Fibroblast of pulmonary artery (primary cell): ENCODE data around the gene BGLAP.
A peak's percentile ranks its signal among the peaks of the same experiment; 100 is the strongest.
"Not testable (repeated sequence)": the region's sequence is repeated elsewhere in the genome, so short reads cannot be mapped to it uniquely, and the experiment has no call there.

Experiments
- DNase-seq: peaks from one replicate; pipeline ENCODE4 v3.0.0-alpha.2; 2010; ENCODE audit warnings: low read depth
- H3K4me3 ChIP-seq: replicated peaks from 2 replicates; pipeline ENCODE4 v1.5.1; 2011; ENCODE audit warnings: low read depth, mild to moderate bottlenecking, control low read depth, low read length, moderate library complexity
- TF ChIP-seq, protein P1 (sequence below): IDR thresholded peaks from 2 replicates; pipeline ENCODE4 v1.5.1; 2011; ENCODE audit warnings: mild to moderate bottlenecking, control low read depth, low read length, inconsistent platforms; ENCODE audit errors: missing control alignments

Gene BGLAP

GRCh38 chr1:156214024-156214748 lies 27.8 kb upstream of the BGLAP start:
- H3K4me3 ChIP-seq, result peak overlapping the region; percentile 77
- TF ChIP-seq, protein P1, sequence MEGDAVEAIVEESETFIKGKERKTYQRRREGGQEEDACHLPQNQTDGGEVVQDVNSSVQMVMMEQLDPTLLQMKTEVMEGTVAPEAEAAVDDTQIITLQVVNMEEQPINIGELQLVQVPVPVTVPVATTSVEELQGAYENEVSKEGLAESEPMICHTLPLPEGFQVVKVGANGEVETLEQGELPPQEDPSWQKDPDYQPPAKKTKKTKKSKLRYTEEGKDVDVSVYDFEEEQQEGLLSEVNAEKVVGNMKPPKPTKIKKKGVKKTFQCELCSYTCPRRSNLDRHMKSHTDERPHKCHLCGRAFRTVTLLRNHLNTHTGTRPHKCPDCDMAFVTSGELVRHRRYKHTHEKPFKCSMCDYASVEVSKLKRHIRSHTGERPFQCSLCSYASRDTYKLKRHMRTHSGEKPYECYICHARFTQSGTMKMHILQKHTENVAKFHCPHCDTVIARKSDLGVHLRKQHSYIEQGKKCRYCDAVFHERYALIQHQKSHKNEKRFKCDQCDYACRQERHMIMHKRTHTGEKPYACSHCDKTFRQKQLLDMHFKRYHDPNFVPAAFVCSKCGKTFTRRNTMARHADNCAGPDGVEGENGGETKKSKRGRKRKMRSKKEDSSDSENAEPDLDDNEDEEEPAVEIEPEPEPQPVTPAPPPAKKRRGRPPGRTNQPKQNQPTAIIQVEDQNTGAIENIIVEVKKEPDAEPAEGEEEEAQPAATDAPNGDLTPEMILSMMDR, result no peak

GRCh38 chr1:156216361-156217086 lies 25.5 kb upstream of the BGLAP start:
- DNase-seq, result peak; percentile 71
- H3K4me3 ChIP-seq, result not testable (repeated sequence)

More at GRCh38 chr1:156214024-156214748, 27.8 kb upstream of the BGLAP start:
- DNase-seq, result peak; percentile 53

DNA sequence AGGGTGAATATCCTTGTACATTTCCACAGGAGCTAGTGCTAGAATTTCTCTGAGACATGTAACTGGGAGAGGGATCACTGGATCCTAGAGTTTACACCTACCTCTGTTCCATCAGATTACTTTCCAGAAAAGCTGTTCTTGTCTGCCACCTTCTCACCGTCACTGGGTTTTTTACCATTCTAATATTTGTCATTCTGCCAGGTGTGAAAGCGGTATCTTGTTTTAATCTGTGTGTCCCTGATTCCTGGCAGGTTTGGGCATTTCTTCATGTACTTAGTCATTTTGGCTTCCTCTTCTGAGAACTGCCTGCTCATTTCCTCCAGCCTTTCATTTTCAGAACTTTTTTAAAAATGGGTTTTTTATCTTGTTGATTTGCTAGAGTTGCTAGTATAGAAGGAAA lies 24.1 kb upstream of the BGLAP start:
- H3K4me3 ChIP-seq, result no peak overlapping the region
- DNase-seq, result peak; percentile 63
- TF ChIP-seq, protein P1, result no peak

- DNase-seq, result no peak
- TF ChIP-seq, protein P1, result no peak
- H3K4me3 ChIP-seq, result no peak overlapping the region
Measured at GRCh38 chr1:156220226-156220625, 21.8 kb upstream of the BGLAP start.

DNA sequence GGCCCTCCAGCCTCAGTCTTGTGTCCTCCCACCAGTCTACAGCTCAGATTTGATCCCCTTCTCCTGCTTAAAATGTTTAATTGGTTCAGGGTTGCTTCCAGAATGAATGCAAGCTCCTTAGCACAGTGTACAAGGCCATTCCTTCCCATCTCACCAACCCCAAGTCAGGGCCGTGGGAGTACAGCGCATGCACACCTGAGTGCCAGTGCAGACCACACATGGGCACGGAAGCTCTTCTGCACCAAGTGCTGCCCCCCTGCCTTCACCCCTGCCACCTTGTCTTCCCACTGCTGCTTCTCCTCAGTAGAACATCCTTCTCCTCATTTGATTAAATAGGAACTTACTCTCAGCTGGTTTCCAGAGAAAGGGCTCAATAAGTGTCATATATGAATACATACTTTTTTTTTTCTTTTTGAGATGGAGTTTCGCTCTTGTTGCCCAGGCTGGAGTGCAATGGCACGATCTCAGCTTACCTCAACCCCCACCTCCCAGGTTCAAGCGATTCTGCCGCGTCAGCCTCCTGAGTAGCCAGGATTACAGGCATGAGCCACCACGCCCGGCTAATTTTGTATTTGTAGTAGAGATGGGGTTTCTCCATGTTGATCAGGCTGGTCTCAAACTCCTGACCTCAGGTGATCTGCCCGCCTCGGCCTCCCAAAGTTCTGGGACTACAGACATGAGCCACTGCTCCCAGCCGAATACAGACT lies 19.8 kb upstream of the BGLAP start:
- DNase-seq, result no peak
- TF ChIP-seq, protein P1, result no peak
- no peak overlapping the region for H3K4me3 ChIP-seq

DNA sequence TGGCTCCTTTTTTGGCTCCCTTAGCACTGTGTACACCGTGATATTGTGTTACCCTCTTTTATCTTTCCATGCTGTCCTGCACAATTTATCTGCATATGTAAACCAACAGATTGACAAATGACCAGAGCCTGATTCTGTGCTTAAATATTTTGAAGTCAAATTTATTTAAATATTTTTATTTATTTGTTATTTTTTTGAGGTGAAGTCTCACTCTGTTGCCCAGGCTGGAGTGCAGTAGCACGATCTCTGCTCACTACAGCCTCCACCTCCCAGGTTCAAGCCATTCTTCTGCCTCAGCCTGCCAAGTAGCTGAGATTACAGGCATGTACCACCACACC lies 16.3 kb upstream of the BGLAP start:
- no peak overlapping the region for H3K4me3 ChIP-seq
- DNase-seq, result no peak
- TF ChIP-seq, protein P1, result no peak

GRCh38 chr1:156226116-156226538 lies 15.9 kb upstream of the BGLAP start:
- TF ChIP-seq, protein P1, result no peak
- no peak for DNase-seq
- H3K4me3 ChIP-seq, result no peak overlapping the region
